HS-5 (cell line): ENCODE results near the gene PAF1.

ENCODE experiments used
- DNase-seq: peaks from one replicate; pipeline ENCODE4 v3.0.0-alpha.2; 2012; ENCODE audit warnings: low read depth

The PAF1 gene

DNA sequence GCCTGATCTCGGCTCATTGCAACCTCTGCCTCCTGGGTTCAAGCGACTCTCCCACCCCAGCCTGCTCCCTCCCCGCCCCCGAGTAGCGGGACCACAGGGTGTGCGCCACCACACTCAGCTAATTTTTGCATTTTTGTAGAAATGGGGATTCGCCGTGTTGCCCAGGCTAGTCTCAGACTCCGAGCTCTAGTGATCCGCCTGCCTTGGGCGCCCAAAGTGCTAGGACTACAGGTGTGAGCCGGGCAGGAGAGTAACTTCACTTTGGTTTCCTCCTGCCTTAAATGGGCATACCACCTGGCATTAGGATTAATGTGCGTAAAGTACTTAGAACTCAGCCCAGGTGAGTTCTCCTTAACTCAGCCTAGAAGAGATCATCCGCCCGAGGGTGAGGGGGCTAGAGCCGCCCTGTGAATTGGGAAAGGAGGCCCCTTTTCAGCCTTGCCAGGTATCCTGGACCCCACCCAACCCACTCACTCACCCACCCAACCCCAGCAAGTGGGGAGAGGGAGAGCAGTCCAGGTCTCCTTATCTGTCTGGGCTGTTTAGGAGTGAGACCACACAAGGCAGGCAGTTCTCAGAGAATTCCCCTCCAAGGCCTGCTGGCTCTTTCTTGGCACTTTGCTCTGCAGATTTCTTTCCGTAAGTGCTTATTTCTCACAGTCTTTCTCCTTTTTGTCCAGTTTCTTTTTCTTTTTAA, 14.5 kb upstream of the PAF1 start:
- no peak for DNase-seq

DNA sequence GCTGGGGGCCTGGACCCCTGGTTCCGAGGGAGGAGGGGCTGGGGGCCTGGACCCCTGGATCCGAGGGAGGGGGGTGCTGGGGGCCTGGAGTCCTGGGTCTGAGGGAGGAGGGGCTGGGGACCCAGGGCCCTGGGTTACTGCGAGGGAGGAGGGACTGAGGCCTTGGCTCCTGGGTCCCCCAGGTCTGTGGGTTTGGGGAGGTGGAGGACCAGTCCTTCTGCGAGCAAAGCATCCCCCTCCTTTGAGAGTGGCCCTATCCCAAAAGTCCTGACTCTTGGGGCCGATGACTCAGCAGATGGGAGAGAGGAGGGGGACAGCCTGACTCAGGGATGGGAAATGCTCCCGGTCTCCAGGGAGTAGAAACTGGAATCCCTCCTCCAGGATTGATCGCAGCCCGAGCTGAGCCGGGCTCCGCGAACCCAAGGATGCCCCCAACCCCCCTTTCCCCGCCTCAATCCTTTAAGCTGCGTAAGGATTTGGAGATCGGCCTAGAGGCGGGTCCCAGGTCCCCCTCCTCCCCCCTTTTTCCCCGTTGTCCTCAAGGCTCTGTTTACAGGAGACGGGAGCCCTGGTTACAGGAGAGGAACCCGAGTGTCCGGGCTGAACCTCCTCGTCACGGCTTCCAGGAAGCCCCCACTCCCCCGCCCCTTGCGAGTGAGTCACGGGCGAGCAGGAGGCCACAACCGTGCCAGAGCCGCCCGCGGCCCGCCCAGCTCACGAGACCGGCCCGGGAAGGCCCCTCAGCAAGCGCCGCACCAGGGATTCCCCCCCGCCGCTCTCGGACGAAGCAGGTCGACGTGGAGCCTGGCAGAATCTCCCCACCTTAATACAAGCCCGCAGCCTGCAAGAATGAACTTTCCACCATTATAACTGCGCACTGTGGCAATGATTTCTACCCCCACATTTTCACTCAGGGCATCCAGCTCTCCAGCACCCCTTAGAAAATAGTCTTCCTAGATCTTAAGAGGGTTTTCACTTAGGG, 12.7 kb upstream of the PAF1 start:
- peak; percentile 98 for DNase-seq

DNA sequence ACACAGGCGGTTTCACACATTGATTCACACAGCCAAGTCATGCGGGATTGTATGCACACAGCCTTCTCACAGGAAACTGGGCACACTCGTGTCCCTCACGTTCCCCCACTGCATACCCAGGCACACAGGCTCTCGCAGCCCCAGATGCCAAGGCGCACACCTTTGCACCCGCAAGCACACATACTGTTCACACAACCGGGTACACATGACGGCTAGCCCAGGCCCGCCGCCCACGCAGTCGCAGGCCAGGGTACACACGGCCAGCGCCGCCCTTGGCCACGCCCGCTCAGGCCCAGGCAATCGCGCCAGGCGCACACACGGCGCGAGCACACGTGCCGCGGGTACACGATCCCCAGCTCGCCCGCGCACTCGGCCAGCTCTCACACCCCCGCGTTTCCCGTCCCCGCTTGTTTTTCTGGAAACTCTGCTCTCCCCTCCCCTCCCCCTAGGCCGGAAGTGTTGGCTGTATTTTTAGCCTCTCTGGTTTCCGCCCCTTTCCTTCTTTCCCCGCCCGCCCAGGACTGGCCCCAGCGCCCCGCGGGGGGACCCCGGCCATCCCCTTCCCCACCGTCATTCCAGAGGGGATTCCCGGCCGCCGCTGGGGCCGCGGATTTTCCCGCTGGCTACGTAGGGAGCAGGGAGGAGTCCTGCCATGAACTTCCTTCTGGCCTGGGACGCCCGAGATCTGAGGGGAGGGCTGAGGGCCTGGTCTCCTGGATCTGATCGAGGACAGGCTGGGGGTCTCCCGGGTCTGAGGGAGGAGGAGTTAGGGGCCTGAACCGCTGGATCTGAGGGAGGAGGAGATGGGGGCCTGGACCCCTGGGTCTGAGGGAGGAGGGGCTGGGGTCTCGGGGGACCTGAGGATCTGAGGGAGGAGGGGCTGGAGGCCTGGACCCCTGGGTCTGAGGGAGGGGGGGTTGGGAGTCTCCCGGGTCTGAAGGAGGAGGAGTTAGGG, 11.7 kb upstream of the PAF1 start:
- DNase-seq: no peak

DNA sequence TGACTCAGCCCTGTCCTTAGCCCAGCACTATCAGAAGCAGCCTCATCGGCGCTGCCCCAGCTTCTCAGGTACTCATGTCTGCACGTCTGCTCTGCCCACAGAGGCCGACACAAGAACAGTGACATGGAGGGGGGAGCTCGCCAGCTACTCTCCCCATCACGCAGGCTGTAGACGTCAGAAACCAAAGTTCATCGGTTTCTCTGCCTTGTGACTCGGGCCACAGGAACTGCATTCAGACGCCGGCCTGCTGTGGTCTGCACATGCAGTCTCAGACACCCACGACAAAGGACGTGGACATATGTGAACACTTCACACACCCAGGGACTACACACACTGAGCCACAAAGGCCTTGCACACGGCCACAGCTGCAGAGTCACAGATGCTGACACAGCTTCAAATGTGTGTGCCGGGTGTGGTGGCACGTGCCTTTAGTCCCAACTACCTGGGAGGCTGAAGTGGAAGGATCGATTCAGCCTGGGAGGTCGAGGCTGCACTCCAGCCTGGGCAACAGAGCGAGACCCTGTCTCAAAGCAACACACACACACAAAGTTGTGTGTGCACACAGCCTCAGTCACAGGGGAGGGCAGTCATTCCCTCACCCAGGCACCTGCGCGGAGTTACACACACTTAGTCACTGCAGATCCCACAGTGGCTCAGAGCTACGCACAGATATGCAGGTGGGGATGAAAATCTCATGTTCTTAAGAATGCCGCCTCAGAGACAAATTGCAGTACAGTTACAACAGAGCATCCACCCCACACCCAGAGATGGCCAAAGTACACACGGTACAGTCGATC, 10.8 kb upstream of the PAF1 start:
- DNase-seq: no peak

DNA sequence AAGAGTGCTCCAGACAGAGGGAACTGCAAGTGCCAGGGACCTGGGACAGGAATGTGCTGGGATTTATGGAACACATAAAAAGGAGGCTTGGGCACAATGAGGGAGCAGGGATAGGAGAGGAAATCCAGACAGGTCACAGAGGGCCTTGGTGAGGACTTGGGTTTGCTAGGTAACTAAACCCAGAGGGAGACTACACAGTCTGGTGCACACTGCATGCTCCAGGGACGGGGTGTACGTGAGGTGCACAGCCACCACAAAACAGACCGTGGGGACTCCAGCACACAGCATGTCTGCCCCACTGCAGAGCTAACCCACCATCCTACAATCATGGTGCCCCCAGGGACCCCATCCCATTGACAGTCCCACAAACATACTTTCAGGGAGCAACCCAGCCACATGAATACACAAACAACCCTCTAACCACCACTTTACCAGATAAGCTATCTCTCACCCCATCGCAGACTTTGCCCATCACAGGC, 10.2 kb upstream of the PAF1 start:
- DNase-seq: no peak

DNA sequence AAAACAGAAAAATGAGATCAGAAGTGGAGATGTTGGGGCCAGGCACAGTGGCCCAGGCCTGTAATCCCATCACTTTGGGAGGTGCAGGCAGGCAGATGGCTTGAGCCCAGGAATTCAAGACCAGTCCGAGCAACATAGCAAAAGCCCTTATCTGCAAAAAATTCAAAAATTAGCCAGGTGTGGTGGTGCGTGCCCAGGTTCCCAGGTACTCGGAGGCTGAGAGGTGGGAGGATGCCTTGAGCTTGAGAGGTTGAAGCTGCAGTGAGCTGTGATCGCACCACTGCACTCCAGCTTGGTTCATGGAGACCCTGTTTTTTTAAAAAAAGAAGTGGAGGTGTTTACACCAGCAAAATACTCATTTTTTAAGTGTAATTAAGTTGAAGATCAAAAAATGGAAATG, 9.2 kb upstream of the PAF1 start:
- no peak for DNase-seq

DNA sequence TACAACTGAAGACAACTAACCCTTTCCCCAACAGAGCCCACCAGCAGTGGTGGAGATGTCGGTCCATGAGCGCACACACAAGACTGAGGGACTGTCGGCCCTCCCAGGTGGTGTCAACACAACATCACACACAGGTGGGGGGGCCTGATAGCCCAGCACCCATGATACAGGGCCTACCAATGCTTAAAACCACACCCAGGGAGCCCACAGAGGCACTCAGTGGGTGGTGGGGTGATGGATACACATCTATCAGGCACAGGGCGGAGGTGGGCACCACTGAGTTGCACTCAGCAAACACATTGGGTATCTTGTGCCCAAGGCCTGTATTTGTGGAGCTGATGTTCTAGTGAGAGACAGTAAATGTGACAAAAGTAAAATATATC, 8.8 kb upstream of the PAF1 start:
- DNase-seq: no peak

DNA sequence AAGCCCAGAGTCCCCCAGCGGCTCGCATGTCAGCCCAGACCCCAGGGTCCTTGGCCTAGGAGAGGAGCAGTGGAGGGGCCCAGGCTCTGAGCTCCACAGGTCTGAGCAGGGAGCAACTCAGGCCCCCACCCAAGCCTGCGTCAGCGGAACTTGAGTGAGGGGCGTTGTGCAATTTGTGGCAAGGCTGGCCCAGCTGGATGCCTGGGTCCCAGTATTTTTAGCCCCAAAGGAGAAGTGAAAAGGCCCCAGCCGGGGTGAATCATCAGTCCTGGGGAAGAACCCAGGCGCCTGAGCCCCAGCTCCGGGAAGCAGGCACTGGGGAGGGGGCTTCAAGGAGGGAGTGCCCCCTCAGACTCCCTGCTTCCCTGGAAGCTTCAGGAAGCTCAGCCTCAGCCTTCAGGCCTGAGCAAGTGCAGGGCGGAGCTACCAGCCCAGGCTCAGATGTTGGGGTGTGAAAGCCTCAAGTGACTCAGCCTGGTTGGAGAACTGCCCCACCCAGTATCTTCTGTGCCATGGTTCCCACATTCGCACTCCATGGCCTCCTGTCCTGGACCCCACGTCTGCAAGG, 7.5 kb upstream of the PAF1 start:
- DNase-seq: no peak

DNA sequence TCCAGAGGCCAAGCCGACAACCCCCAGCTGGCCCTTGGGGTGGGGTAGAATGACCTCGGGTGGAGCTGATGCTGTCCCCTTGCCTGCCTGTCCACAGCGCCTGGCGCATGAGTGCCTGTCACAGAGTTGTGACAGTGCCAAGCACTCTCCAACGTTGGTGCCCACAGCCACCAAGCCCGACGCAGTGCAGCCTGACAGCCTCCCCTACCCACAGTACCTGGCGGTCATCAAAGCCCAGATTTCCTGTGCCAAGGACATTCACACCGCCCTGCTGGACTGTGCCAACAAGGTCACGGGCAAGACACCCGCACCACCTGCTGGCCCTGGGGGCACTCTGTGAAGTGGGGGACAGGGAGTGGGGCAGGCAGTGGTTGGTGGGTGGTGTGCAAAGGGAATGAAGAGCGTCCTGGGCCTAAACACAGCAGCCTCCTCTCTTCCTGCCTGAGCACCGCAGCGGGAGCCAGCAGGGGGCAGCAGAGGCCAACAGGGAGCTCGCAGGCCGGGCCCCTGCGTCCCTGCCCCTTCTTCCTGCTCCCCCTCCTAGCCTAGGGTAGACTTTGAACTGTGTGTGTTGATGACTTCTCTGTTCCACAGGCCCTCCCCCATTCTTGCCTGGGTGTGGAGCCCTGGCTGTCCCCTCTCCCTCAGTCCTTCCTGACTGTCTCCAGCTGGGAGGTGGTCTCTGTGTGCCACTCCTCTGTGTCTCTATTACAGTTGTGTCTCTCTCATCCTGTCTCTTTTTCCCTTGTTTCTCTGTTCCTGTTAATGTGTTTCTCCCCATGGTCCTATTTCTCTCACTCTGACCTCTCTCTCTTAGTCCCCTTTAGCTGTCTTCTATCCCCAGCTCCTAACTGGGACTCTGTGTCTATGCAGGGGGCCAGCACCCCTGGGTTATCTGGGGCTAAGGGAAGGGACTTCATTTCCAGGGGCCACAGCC, 6.7 kb upstream of the PAF1 start:
- DNase-seq: no peak

DNA sequence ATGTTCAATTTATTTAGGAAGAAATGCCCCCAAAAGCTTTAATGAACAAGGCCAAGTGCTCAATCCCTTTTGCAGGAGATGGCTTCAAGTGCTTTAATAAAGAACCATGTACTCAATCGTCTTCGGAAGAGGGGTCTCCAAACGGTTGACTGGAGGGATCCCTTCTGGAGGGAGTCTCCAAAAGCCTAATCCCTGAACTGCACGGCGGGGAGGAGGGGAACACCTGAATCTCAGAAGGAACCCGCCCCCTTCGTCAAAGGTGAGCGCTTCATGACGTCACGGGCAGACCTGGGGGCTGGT, 505 bp downstream of the PAF1 start:
- no peak for DNase-seq

DNA sequence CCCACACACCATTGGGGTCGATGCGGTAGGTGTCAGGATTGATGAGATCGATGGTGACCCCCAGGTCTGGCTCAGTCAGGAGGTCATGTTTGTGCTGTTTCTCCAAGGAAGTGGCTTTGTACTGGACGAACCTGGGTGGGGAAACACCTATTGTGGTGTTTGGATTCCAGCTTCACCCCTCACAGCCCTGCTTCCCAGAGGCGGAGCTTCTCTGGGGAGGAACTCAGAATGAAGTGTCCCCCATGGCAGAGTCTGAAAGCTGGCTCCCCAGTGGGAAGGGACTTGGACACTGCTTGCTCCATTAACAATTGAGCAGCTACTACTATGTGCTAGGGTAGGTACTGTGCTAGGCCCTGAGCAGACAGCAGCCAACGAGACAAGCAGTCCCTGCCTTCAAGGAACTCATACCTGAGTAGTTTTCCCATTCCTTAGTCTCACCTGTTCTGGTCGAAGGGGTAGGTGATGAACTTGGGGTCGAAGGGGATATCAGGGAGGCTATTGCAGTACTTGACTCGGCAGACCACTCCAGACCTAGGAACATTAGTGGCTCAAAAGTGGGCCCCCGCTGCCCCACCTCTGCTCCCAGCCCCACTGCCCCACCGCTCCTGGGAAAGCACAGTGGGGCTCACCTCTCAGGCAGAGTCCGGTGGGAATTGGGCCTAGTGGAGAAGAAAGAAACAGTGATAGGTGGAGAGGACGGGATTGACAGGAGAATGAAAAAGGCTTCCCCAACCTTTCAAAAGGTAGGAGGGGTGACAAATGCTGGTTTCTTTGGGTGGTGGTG, 1.1 kb downstream of the PAF1 start:
- no peak for DNase-seq

DNA sequence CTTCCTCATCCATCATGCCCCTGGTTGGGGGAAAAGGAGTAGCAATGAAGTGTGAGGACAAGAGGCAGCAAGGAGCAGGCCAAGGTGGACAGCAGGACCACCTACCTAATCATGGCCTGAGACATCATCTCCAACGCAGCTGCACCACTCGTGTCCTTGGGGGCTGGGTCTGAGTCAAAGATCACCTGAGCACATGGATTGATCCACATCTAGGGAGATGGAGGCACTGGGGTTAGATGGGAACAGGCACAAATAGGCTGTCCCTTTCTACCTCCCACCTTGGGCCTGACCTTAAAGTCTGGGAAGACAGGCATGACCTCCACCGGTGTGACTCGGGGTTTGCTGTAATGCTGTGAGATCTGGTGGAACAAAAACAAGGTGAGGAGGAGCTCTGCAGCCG, 2.2 kb downstream of the PAF1 start:
- DNase-seq: no peak

DNA sequence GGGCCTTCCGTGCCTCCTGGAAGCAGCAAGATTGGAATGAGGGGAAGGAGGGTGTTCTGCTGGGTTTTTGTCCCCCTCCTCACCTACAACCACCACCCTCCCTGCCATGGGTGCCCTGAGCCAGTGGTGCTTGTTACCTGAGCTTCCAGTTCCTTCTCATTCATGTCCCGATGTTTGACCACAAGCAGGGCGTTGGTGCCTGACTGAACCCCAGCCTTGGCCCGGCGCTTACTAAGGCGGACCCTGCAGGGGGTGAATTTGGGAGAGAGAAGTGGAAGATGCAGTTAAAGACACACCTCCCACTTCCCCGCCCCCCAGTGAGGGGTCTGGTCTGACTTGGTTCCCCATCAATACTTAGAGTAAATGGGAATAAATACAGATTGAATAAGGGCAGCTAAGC, 4.3 kb downstream of the PAF1 start:
- DNase-seq: no peak

DNA sequence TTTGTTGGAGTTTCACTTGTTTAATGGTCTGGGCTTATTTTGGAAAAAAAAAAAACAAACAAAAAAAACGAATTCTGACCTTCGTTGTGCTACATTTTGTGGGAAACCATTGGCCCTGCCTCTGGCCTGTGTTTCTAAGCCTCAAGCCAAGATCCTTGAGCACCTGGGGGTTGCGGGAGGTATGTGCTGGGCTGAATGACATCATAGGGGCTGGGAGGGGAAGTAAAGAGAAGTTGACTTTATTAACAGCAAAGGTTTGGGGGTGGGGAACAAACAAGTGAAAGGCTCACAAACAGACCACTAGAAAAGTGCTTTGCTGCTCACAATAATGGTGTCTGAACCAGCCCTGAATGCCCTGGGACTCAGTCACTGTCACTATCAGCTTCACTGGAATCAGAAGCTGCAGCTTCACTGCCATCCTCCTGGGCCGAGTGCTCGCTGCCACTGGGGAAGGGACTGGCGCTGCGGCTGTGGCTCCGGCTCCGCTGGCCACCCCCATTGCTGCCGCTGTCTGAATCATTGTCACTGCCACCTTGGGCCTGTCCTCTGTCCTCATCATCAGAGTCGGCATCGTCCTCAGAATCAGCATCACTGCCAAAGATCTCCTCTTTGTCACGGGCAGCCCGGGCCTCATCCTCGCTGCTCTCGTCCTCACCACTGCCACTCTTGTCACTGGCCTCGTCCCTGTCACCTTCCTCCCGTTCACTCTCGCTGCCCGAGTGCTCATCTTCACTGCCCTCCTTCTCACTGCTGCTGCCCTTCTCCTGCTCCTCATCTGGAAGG, 5.1 kb downstream of the PAF1 start:
- DNase-seq: no peak

DNA sequence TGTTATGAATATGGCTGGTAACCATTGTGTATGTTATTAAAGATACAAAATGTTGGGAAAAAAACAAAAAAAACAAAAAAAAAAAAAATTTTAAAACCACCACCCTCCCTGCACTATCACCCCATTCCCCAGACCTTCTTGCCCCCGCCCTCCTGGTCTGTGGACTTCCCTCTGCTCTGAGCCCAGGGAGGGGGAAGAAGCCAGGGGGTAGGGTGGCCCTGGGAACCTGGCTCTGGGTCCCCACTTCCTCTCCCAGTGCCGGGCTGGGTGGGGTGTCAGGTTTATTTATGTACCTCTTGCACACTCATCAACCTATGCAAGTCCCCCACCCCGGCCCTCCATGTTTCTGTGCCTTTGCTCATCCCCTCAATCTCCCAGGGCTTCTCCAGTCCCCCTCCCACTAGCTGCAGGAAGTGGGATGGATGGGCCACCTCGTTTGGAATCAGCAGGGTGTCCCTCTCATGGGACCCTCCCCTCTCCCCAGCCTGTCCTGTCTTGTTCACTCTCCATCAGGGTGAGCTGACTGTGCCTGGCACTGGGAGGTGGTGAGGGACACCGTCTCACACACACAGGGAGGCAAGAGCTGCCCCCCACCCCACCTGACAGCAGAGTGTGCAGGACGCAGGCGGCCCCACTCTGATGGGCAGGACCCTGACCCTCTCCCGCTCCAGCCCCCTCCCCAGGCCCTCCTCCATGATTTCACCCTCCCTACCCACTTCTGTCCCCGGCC, 5.9 kb downstream of the PAF1 start:
- no peak for DNase-seq

DNA sequence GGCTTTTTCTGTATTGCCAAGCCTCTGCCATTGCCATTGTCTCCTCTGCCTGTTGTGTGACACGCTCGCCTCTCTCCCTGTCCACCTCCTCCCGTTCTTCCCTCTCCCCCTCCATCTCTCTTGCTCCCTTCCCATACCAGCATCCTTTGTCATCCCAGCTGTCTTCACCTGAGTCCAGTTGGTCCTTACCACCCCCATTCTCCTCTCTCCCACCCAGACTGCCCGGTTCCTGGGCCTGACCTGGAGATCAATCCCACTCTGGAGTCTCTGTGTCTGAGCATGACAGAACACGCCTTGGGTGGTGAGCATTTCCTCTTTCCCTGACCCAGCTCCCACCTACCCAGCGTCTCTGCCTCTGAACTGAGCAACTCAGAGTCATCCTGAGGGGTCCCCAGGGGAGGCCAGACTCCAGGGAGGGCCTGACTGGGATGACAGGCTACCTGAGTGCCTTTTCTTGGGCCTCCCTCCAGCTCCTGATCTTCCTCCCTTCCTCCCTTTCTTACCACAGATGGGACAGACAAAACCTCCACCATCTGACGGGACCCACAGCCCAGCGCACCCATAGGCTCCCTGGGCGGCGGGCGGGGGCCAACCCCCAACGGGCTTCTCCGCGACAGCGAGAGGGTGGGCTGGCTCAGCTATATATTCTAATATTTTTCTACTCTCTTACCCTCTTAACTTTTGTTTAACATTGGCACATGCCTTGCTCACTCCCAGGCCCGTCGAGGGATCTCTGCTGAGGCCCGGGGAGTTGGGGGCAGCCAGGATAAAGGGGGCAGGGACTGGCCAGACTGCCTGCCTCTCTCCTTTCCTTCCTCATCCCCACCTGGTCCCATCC, 7.7 kb downstream of the PAF1 start:
- DNase-seq: no peak
